Mesothelial cell of epicardium (in vitro differentiated cells): ENCODE measurements around the gene EREG. TPM values are rescaled to one million over a fixed set of nuclear protein-coding genes. Genes with fewer than 3 reads are reported as not detected.

Source experiments
- DNase-seq, 2 experiments: peaks; one replicate each; pipeline ENCODE4 v3.0.0; 2021; ENCODE audit warnings: low spot score in 2 of 2; ENCODE audit not compliant: unreplicated experiment in 2 of 2
- H3K27ac Mint-ChIP-seq: 2 replicates; pipeline ENCODE4 v1.8.0; 2021; ENCODE audit warnings: mixed read lengths
- H3K27me3 Mint-ChIP-seq: 2 replicates; pipeline ENCODE4 v1.8.0; 2021; ENCODE audit warnings: low read depth, mixed read lengths
- H3K36me3 Mint-ChIP-seq: 2 replicates; pipeline ENCODE4 v1.8.0; 2021; ENCODE audit warnings: mixed read lengths
- H3K4me1 Mint-ChIP-seq: 2 replicates; pipeline ENCODE4 v1.8.0; 2021; ENCODE audit warnings: mixed read lengths
- H3K4me3 Mint-ChIP-seq: 2 replicates; pipeline ENCODE4 v1.8.0; 2021; ENCODE audit warnings: mild to moderate bottlenecking, moderate library complexity, mixed read lengths
- H3K9me3 Mint-ChIP-seq: 2 replicates; pipeline ENCODE4 v1.8.0; 2021; ENCODE audit warnings: mixed read lengths
- CTCF ChIP-seq: fragments of 200-600 bp; sonication (generic); IDR thresholded peaks from one replicate; pipeline ENCODE4 v1.5.0; 2021; ENCODE audit warnings: antibody characterized with exemption; ENCODE audit not compliant: unreplicated experiment
- total RNA-seq: library from RNA; stranded (reverse); gene quantifications from 3 replicates; pipeline ENCODE4 v1.2.1, GENCODE V29; 2021

Gene EREG
- total RNA-seq, 1 donor from 2014 or later: 0.22 TPM

- Mint-ChIP-seq H3K4me1 (peaks cover 29% of the 10 kb centered on the region), H3K36me3 (no peaks in the 10 kb centered on the region), H3K27ac (no peak overlapping the region), H3K27me3 (no peaks in the 10 kb centered on the region), H3K4me3 (no peak overlapping the region), H3K9me3 (peaks cover 4% of the 10 kb centered on the region)
- DNase-seq: no peak
- no peak for TF ChIP-seq CTCF
These were observed 53.2 kb downstream of the EREG start for GRCh38 chr4:74418063-74418670.

GRCh38 chr4:74420863-74421262 is 55.9 kb downstream of the EREG start:
- Mint-ChIP-seq H3K36me3 (no peaks in the 10 kb centered on the region), H3K27ac (no peak overlapping the region), H3K9me3 (peaks cover 4% of the 10 kb centered on the region), H3K27me3 (no peaks in the 10 kb centered on the region), H3K4me1 (peaks cover 23% of the 10 kb centered on the region), H3K4me3 (no peak overlapping the region)
- no peak for DNase-seq
- TF ChIP-seq CTCF: no peak

- peaks cover 18% of the 10 kb centered on the region for H3K4me1 Mint-ChIP-seq
- H3K4me3 Mint-ChIP-seq: no peak overlapping the region
- no peaks in the 10 kb centered on the region for H3K36me3 Mint-ChIP-seq
- no peak for TF ChIP-seq CTCF
- peaks cover 4% of the 10 kb centered on the region for H3K9me3 Mint-ChIP-seq
- peak overlapping the region; percentile 72 for H3K27ac Mint-ChIP-seq
- no peak for DNase-seq
- H3K27me3 Mint-ChIP-seq: no peaks in the 10 kb centered on the region
These were observed 58.2 kb downstream of the EREG start for GRCh38 chr4:74423104-74423503.

- Mint-ChIP-seq H3K36me3 (no peaks in the 10 kb centered on the region), H3K27ac (peak overlapping the region; percentile 24), H3K4me1 (peaks cover 24% of the 10 kb centered on the region), H3K9me3 (no peaks in the 10 kb centered on the region), H3K27me3 (no peaks in the 10 kb centered on the region), H3K4me3 (no peak overlapping the region)
- no peak for TF ChIP-seq CTCF
- no peak for DNase-seq
These were observed 59.2 kb downstream of the EREG start for GRCh38 chr4:74424111-74424510.

- Mint-ChIP-seq H3K27ac (no peak overlapping the region), H3K4me3 (no peak overlapping the region), H3K9me3 (no peaks in the 10 kb centered on the region), H3K4me1 (peaks cover 24% of the 10 kb centered on the region), H3K27me3 (no peaks in the 10 kb centered on the region), H3K36me3 (no peaks in the 10 kb centered on the region)
- TF ChIP-seq CTCF: no peak
- no peak for DNase-seq
These were observed 61.2 kb downstream of the EREG start for GRCh38 chr4:74426101-74426500.

GRCh38 chr4:74428276-74428675 is 63.3 kb downstream of the EREG start:
- no peak overlapping the region for H3K27ac Mint-ChIP-seq
- no peak for TF ChIP-seq CTCF
- H3K9me3 Mint-ChIP-seq: no peaks in the 10 kb centered on the region
- no peak overlapping the region for H3K4me3 Mint-ChIP-seq
- H3K4me1 Mint-ChIP-seq: peaks cover 17% of the 10 kb centered on the region
- DNase-seq: no peak
- H3K27me3 Mint-ChIP-seq: no peaks in the 10 kb centered on the region
- H3K36me3 Mint-ChIP-seq: no peaks in the 10 kb centered on the region
